Right lobe of liver (tissue), 4 donors: Measurements from ENCODE around the gene SFTA2.

ENCODE experiments used
- CTCF ChIP-seq, 4 donors: fragments of 200-600 bp in 3 of 4; fragments of 450-650 bp in 1 of 4; IDR thresholded peaks; one replicate each; pipeline versions ENCODE4 v1.5.1 to v1.8.0; 2016 to 2022; ENCODE audit warnings: antibody characterized with exemption in 4 of 4, mild to moderate bottlenecking in 2 of 4
- POLR2A ChIP-seq: fragments of 450-650 bp; IDR thresholded peaks from one replicate; pipeline ENCODE4 v1.6.1; 2017; ENCODE audit warnings: antibody characterized with exemption, mild to moderate bottlenecking
- donor health status: DM: no; HTN: no; CAD: no.
- donor health status: DM: no; HTN: no; CAD: no.
- donor health status: DM: no; HTN: yes; CAD: no.

GRCh38 chr6:30963641-30964040 is 31.7 kb upstream of the SFTA2 start:
- TF ChIP-seq CTCF (IDR thresholded peaks at IDR 0.05) (no peak), POLR2A (no peak)
